OCI-M2 (cell line): ENCODE measurements around the gene NPFFR1.
A peak's percentile ranks its signal among the peaks of the same experiment; 100 is the strongest.
"Not testable (repeated sequence)": the region's sequence is repeated elsewhere in the genome, so short reads cannot be mapped to it uniquely, and the experiment has no call there.

Experiments used
- DNase-seq: peaks from one replicate; lab custom pipeline; 2025; ENCODE audit not compliant: unreplicated experiment; lab: John Stamatoyannopoulos, UW

Gene NPFFR1

GRCh38 chr10:70257816-70258215 lies 26.0 kb downstream of the NPFFR1 start:
- not testable (repeated sequence) for DNase-seq

DNA sequence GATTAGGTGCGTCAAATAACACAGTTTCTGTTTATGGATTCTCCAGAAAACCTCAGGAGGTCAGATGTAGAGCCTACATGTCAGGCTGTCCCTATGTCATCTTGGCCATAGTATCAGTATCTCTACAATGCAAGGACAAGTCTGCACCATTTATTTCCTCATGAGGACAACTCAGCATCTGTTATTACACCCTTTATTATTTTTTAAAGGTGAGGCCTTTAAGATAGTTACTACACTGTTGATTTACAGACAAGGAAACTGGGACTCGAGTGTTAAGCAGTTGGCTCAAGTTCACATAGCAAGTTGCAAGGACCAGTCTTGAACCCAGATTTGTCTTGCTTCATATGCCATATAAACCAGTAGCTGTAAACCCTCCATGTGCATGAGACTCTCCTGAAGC lies 27.3 kb downstream of the NPFFR1 start:
- no peak for DNase-seq

DNA sequence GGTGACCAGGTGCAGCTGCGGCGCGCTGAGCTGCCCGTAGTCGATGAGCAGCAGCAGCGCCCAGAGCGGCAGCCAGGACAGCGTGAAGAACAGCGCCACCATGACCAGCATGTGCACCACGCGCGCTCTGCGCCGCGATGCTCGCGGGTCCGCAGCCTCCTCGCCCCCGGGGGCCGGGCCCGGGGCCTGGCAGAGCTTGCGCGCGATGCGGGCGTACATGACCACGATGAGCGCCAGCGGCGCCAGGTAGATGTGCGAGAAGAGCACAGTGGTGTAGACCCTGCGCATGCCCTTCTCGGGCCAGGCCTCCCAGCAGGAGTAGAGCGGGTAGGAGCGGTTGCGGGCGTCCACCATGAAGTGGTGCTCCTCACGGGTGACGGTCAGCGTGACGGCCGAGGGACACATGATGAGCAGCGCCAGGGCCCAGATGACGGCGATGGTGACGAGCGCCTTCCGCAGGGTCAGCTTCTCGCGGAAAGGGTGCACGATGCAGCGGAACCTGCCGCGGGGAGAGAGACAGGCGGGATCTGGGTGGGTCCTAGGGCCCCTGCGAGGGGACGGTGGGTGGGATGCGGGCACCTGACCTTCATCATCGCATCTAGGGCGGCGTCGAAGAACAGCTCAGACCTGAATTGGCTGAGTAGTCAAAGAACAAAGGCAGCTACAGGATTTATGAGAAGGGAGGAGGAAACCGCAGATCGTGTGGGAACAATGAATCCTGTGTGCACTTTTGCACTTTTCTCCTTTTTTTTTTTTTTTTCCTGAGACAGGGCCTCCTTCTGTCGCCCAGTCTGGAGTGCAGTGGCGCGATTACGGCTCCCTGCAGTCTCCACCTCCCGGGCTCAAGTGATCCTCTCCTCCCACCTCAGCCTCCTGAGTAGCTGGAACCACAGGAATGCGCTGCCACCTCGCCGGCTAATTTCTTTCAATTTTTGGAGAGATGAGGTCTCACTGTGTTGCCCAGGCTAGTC lies 28.2 kb downstream of the NPFFR1 start:
- DNase-seq = no peak

DNA sequence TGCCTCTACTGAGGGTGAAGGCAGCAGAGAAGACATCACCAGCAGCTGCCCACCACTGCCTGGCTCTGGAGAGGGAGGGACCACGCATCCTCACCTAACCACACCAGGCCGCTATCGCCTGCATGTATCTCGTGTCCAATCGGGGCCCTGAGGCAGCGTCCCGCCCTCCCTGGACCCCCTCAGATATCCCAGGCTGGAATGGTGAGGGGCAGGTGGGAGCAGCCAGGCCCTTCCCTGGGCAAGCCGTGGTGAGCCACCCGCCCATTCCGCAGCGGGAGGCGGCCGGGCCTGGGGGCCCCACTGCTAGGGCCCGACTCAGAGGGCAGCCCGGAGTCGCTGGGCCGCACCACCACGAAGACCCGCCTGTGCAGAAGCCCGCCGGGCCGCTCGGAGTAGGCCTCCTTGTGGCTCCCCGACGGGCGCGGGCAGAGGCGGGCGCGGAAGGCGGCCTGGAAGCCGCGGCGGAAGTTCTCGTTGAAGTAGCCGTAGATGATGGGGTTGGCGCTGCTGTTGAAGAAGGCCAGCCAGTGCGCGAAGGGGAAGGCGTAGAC lies 29.0 kb downstream of the NPFFR1 start:
- DNase-seq = no peak

GRCh38 chr10:70253878-70254765 lies 29.7 kb downstream of the NPFFR1 start:
- DNase-seq = no peak

- no peak for DNase-seq
Measured at GRCh38 chr10:70250961-70251680, 32.7 kb downstream of the NPFFR1 start.

GRCh38 chr10:70247360-70247759 lies 36.4 kb downstream of the NPFFR1 start:
- no peak for DNase-seq

DNA sequence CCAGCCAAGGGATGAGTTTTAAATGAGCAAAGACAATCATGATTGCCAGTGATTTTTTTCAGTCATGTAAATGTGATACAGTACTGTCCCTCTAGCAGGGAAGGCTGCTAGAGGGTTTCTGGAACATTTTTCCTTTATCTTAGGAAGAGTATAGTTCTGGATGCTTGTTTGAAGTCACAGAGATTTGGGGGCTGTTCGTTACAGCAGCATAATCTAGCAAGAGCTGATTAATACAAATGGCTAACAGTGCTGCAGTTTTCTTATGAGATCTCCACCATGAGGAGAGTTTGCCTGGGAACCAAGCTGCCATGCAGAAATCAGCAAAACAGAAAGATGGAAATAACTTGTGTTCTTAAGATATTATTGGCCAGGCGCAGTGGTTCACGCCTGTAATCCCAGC lies 42.7 kb downstream of the NPFFR1 start:
- DNase-seq = no peak

DNA sequence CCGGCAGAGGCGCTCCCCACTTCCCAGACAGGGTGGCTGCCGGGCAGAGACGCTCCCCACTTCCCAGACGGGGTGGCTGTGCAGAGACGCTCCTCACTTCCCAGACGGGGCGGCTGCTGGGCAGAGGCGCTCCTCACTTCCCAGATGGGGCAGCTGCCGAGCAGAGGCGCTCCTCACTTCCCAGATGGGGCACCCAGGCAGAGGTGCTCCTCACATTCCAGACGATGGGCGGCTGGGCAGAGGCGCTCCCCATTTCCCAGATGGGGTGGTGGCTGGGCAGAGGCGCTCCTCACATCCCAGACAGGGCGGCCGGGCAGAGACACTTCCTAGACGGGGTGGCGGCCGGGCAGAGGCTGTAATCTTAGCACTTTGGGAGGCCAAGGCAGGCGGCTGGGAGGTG lies 43.8 kb downstream of the NPFFR1 start:
- DNase-seq = not testable (repeated sequence)

- not testable (repeated sequence) for DNase-seq
Measured at GRCh38 chr10:70239077-70239976, 44.5 kb downstream of the NPFFR1 start.

- not testable (repeated sequence) for DNase-seq
Measured at GRCh38 chr10:70237958-70238536, 45.8 kb downstream of the NPFFR1 start.

- no peak for DNase-seq
Measured at GRCh38 chr10:70234668-70235447, 48.9 kb downstream of the NPFFR1 start.

DNA sequence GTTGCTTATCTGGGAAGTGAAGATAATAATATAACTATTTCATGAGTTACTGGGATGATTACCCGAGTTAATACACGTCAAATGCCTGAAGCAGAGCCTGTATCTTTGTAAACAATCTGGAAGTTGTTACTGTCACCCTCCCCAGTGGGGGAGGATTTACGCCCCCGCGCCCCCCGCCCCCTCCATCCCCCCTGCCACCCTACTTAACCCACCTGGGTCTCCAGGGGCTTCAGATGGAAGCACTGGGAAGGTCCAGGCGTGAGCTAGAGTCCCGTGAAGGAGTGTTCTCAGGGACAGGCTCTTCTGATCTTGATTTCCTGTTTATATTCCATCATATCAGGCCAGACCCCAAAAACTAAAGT lies 49.9 kb downstream of the NPFFR1 start:
- no peak for DNase-seq

DNA sequence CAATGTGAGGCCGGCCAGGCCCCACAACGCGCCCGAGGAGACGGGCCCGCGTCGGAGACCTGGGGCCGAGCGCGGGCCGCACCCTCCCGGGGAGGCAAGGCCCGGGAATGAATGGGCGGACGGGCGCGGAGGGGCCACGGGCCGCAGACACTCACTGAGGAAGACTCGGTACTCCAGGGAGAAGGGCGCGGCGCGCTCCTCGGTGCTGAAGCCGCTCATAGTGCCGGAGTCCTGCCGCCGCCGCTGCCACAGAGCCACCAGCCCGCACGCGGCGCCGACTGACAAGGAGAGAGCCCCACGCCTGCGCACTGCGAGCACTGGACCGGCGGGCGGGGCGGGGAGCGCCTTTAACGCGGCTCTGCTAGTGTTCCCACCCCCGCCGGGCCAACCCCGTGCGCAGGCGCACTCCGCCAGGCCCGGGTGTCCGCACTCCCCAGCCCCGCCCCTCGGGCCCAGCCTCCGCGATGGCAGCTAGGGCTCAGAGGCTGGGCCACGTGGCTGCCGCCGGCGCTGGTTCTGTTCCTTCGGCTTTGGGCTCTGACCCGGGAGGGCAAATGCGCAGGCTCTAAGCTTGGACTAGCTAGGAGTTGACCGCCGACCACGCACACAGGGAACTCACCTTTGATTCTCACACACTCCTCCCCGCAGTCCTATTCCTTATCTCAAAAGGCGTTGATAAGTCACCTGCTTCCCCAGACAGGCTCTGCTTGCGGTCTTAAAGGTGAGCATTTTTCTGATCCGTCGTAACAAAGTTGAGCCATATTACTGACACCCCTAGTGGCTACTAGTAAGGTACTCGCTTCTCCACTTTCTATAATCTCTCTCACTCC lies 50.5 kb downstream of the NPFFR1 start, which contains the start of gene PPA1:
Gene PPA1, minus strand, starts transcription at position 321 of the 830 bp plus-strand sequence. Its CDS starts 102 bp downstream, at position 219.
- peak; percentile 89 for DNase-seq

DNA sequence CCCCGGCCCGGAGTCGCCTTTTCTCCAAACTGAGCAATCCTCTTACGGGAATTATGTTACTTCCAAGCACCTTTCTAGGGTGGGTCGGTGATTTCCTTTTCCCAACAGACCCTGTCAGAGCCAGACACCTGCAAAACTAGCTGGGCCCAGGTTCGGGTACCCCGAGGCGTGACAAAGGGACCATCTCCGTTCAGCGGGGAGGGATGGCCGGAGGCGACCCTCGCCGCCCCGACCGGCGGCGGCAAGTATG lies 51.0 kb downstream of the NPFFR1 start:
- DNase-seq = no peak

GRCh38 chr10:70232155-70232858 lies 51.5 kb downstream of the NPFFR1 start:
- DNase-seq = no peak

GRCh38 chr10:70228491-70228890 lies 55.3 kb downstream of the NPFFR1 start:
- DNase-seq = no peak
